WTC11 (cell line): Measurements from ENCODE around the gene AGBL5.

Experiments used
- CREB1 ChIP-seq: sonication (generic); formaldehyde crosslinking; IDR thresholded peaks from 2 replicates; pipeline ENCODE4 v1.8.0; 2023; ENCODE audit warnings: mild to moderate bottlenecking, missing genetic modification reagents
- CREM ChIP-seq: sonication (generic); formaldehyde crosslinking; IDR thresholded peaks from 2 replicates; pipeline ENCODE4 v1.8.1; 2022; ENCODE audit warnings: mild to moderate bottlenecking, missing genetic modification reagents, moderate library complexity
- ELF4 ChIP-seq: sonication (generic); formaldehyde crosslinking; IDR thresholded peaks from 2 replicates; pipeline ENCODE4 v1.8.1; 2022; ENCODE audit warnings: low read depth, mild to moderate bottlenecking, moderate library complexity, missing genetic modification reagents
- KAT7 ChIP-seq: sonication (generic); formaldehyde crosslinking; IDR thresholded peaks from 2 replicates; pipeline ENCODE4 v1.8.1; 2023; ENCODE audit warnings: missing genetic modification reagents, mild to moderate bottlenecking, borderline replicate concordance
- NR2C2 ChIP-seq: sonication (generic); formaldehyde crosslinking; IDR thresholded peaks from 2 replicates; pipeline ENCODE4 v1.8.0; 2022; ENCODE audit warnings: mild to moderate bottlenecking, missing genetic modification reagents
- TCF7 ChIP-seq: sonication (generic); formaldehyde crosslinking; IDR thresholded peaks from 2 replicates; pipeline ENCODE4 v1.8.0; 2022; ENCODE audit warnings: mild to moderate bottlenecking, low read depth, missing genetic modification reagents, moderate library complexity
- TF ChIP-seq, protein P1 (sequence below): fragments of 200-600 bp; IDR thresholded peaks from 2 replicates; pipeline ENCODE4 v1.8.0; 2022; ENCODE audit warnings: antibody characterized with exemption
- TF ChIP-seq, protein P2 (sequence below): sonication (generic); formaldehyde crosslinking; IDR thresholded peaks from 2 replicates; pipeline ENCODE4 v1.8.1; 2022; ENCODE audit warnings: low read depth, missing genetic modification reagents, borderline replicate concordance
- TF ChIP-seq, protein P3 (sequence below): sonication (generic); formaldehyde crosslinking; IDR thresholded peaks from 2 replicates; pipeline ENCODE4 v1.8.1; 2022; ENCODE audit warnings: missing genetic modification reagents, borderline replicate concordance

- TF ChIP-seq, protein P1, sequence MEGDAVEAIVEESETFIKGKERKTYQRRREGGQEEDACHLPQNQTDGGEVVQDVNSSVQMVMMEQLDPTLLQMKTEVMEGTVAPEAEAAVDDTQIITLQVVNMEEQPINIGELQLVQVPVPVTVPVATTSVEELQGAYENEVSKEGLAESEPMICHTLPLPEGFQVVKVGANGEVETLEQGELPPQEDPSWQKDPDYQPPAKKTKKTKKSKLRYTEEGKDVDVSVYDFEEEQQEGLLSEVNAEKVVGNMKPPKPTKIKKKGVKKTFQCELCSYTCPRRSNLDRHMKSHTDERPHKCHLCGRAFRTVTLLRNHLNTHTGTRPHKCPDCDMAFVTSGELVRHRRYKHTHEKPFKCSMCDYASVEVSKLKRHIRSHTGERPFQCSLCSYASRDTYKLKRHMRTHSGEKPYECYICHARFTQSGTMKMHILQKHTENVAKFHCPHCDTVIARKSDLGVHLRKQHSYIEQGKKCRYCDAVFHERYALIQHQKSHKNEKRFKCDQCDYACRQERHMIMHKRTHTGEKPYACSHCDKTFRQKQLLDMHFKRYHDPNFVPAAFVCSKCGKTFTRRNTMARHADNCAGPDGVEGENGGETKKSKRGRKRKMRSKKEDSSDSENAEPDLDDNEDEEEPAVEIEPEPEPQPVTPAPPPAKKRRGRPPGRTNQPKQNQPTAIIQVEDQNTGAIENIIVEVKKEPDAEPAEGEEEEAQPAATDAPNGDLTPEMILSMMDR: no peak
- TF ChIP-seq, protein P2, sequence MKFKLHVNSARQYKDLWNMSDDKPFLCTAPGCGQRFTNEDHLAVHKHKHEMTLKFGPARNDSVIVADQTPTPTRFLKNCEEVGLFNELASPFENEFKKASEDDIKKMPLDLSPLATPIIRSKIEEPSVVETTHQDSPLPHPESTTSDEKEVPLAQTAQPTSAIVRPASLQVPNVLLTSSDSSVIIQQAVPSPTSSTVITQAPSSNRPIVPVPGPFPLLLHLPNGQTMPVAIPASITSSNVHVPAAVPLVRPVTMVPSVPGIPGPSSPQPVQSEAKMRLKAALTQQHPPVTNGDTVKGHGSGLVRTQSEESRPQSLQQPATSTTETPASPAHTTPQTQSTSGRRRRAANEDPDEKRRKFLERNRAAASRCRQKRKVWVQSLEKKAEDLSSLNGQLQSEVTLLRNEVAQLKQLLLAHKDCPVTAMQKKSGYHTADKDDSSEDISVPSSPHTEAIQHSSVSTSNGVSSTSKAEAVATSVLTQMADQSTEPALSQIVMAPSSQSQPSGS (CRISPR knock-in tag): no peak
- TF ChIP-seq CREB1 (CRISPR knock-in tag): no peak
- TF ChIP-seq TCF7: no peak
- no peak for TF ChIP-seq KAT7 (CRISPR knock-in tag)
- TF ChIP-seq CREM (CRISPR knock-in tag): no peak
- no peak for TF ChIP-seq NR2C2
- no peak for TF ChIP-seq ELF4 (CRISPR knock-in tag)
- TF ChIP-seq, protein P3, sequence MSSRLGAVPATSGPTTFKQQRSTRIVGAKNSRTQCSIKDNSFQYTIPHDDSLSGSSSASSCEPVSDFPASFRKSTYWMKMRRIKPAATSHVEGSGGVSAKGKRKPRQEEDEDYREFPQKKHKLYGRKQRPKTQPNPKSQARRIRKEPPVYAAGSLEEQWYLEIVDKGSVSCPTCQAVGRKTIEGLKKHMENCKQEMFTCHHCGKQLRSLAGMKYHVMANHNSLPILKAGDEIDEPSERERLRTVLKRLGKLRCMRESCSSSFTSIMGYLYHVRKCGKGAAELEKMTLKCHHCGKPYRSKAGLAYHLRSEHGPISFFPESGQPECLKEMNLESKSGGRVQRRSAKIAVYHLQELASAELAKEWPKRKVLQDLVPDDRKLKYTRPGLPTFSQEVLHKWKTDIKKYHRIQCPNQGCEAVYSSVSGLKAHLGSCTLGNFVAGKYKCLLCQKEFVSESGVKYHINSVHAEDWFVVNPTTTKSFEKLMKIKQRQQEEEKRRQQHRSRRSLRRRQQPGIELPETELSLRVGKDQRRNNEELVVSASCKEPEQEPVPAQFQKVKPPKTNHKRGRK (CRISPR knock-in tag): no peak
Observed at GRCh38 chr2:27049422-27050280, 1.8 kb upstream of the AGBL5 start.
